ENCODE data around the gene SLC13A2. TPM values are rescaled to one million over a fixed set of nuclear protein-coding genes. Genes with fewer than 3 reads are reported as not detected.

SLC13A2 gene
- total and polyA plus RNA-seq, 12 donors, result 0.03 to 1.6 (median 0.05) TPM; not detected in 9

DNA sequence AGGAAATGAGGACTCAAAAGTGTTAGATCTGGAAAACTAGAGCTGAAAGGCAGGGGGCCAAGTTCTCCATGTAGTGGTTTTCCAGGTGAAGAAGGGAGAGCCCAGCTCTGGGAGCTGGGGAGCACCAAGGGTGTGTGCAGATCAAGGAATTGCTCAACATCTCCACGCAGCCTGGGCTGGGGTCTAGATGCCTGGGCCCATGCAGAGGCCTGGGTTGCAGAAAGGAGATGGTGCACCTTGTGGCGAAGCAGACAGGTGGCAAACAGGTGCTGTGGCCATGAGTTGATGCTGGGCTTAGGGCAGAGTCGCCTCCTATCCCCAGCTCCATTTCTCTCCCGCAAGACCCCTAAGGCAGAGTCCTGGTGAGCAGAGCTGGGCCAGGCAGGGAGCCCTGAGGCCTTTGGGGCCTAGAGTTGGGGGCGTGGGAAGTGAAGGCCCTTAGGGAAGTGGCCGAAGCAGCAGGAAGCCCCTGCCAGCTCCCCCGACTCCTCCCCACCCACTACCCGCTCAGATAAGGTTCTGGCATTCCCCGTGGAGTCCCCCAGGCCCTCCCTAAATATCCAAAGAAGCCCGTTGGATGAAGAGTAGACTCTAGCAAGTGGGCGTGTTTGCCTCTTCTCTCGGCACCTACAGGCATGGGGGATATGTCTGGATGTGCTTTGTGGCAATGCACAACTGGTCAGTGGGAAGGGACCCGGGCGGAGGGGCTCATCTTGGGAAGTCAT is 33.5 kb downstream of the SLC13A2 start:
- Histone ChIP-seq H3K4me1 (replicated peaks in 1 of 2) (no peaks in the 10 kb centered on the region), H3K27me3 (peaks cover 29% of the 10 kb centered on the region), H3K4me3 (no peak overlapping the region), H3K9me3 (replicated peaks in 1 of 3) (no peaks in the 10 kb centered on the region), H3K27ac (no peak overlapping the region), H3K36me3 (replicated peaks in 1 of 2) (no peaks in the 10 kb centered on the region)
- 75 to 87% (median 82%) methylated on average over 8 to 14 of the region's 14 CpGs for WGBS, 4 donors
- no peak for DNase-seq
- intact Hi-C loops (cut with DNase I), result no loop called here
- TF ChIP-seq, protein P1, sequence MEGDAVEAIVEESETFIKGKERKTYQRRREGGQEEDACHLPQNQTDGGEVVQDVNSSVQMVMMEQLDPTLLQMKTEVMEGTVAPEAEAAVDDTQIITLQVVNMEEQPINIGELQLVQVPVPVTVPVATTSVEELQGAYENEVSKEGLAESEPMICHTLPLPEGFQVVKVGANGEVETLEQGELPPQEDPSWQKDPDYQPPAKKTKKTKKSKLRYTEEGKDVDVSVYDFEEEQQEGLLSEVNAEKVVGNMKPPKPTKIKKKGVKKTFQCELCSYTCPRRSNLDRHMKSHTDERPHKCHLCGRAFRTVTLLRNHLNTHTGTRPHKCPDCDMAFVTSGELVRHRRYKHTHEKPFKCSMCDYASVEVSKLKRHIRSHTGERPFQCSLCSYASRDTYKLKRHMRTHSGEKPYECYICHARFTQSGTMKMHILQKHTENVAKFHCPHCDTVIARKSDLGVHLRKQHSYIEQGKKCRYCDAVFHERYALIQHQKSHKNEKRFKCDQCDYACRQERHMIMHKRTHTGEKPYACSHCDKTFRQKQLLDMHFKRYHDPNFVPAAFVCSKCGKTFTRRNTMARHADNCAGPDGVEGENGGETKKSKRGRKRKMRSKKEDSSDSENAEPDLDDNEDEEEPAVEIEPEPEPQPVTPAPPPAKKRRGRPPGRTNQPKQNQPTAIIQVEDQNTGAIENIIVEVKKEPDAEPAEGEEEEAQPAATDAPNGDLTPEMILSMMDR (IDR thresholded peaks at IDR 0.05), result no peak
- TF ChIP-seq POLR2A (IDR thresholded peaks at IDR 0.05), result no peak

DNA sequence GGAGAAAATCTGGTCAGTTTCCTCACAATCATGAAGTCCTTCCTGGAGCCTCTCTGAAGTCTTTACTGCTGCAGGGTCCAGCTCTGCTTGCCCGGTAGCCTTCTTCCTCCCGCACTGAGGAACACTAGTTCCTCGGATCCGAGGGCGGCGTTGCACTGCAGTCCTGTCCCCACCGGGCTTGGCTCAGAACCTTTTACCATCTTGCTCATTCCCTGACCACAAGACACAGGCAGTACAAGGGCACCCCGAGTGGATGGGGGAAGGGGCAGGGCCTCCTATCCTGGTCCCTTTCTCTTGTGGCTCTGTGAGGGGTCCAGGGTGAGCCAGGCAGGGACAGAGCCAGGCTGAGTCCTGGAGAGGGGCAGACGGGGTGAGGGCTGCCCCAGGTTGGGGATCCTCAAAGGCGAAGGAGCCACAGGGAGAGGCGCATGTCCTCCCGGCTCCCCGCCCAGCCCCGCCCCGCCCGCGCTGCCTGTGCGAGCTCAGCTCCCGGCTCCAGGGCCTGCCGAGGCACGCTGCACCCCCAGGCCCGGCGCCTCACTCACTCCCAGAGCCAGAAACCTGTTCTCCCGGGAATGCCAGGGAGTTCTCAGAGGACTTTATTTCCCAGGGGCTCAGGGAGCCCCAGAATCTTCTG is 34.2 kb downstream of the SLC13A2 start:
- Histone ChIP-seq H3K4me1 (replicated peaks in 1 of 2) (no peaks in the 10 kb centered on the region), H3K27me3 (peaks cover 29% of the 10 kb centered on the region), H3K27ac (no peak overlapping the region), H3K9me3 (replicated peaks in 1 of 3) (no peaks in the 10 kb centered on the region), H3K4me3 (no peak overlapping the region), H3K36me3 (replicated peaks in 1 of 2) (no peaks in the 10 kb centered on the region)
- intact Hi-C loops (cut with DNase I), result no loop called here
- no peak for TF ChIP-seq POLR2A (IDR thresholded peaks at IDR 0.05)
- TF ChIP-seq, protein P1 (IDR thresholded peaks at IDR 0.05), result no peak
- 37 to 57% (median 41%) methylated on average over 1 to 24 of the region's 24 CpGs for WGBS, 4 donors
- no peak for DNase-seq

- no peaks in the 10 kb centered on the region for H3K36me3 ChIP-seq (replicated peaks in 1 of 2)
- no peak overlapping the region for H3K4me3 ChIP-seq
- peaks cover 29% of the 10 kb centered on the region for H3K27me3 ChIP-seq
- H3K27ac ChIP-seq, result no peak overlapping the region
- no peak for TF ChIP-seq POLR2A (IDR thresholded peaks at IDR 0.05)
- TF ChIP-seq, protein P1 (IDR thresholded peaks at IDR 0.05), result no peak
- WGBS, 4 donors, result 54 to 67% (median 62%) methylated on average over 10 to 11 of the region's 11 CpGs
- H3K4me1 ChIP-seq (replicated peaks in 1 of 2), result no peaks in the 10 kb centered on the region
- intact Hi-C loops (cut with DNase I), result no loop called here
- H3K9me3 ChIP-seq (replicated peaks in 1 of 3), result no peaks in the 10 kb centered on the region
- DNase-seq, result no peak
These were observed 34.8 kb downstream of the SLC13A2 start for GRCh38 chr17:28508211-28508724.

DNA sequence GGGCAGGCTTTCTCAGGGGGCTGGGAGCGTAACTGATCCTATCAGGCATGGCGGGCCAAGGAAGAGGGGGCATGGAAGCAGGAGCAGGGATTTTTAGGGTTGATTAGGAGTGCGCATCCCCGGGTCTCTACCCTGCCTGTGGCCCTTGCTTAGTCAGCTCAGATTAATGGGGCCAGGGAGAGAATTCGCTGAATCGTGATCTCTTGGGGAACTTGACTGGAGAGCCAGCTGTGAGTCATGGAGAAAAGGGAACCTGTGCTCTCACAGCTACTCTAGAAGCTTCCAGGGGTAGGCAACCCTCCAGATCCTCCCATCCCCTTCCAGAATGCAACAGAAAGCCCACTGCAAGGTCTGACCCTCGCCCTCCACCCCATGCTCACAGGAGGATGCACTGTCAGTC is 36.3 kb downstream of the SLC13A2 start:
- intact Hi-C loops (cut with DNase I), result no loop called here
- Histone ChIP-seq H3K27ac (no peak overlapping the region), H3K36me3 (replicated peaks in 1 of 2) (no peaks in the 10 kb centered on the region), H3K4me1 (replicated peaks in 1 of 2) (no peaks in the 10 kb centered on the region), H3K4me3 (no peak overlapping the region), H3K9me3 (replicated peaks in 1 of 3) (no peaks in the 10 kb centered on the region), H3K27me3 (peaks cover 29% of the 10 kb centered on the region)
- no peak for TF ChIP-seq POLR2A (IDR thresholded peaks at IDR 0.05)
- TF ChIP-seq, protein P1 (IDR thresholded peaks at IDR 0.05), result no peak
- DNase-seq, result peak in 2 of 7 donors; percentile 13 to 27
- 62 to 74% (median 64%) methylated on average over 7 of the region's 7 CpGs for WGBS, 4 donors

All from adrenal gland (tissue), 12 donors.